Panc1 (cell line): ENCODE data around the gene ARFRP1. TPM values are rescaled to one million over a fixed set of nuclear protein-coding genes. Genes with fewer than 3 reads are reported as not detected.
A peak's percentile ranks its signal among the peaks of the same experiment; 100 is the strongest.

Experiments
- ATAC-seq: fragments of 200-7000 bp; cut with Tn5 transposase; 2 replicates; pipeline ENCODE4 v1.9.1; 2020; ENCODE audit warnings: mild to moderate bottlenecking, moderate library complexity
- BruUV-seq: library from RNA; stranded (reverse); fragments of 400-500 nt; replicated peaks from 2 replicates; lab custom pipeline; 2021; lab: Mats Ljungman, UMichigan
- CTCF ChIA-PET: fragments of 300-600 bp; sonication (Branson Sonifier 250); formaldehyde crosslinking; loops from one replicate; lab custom pipeline; 2022; ENCODE audit warnings: antibody characterized with exemption; lab: Charles Lee
- POLR2A ChIA-PET: fragments of 300-600 bp; sonication (Branson Sonifier 250); formaldehyde crosslinking; loops from one replicate; lab custom pipeline; 2022; ENCODE audit warnings: antibody characterized with exemption; lab: Charles Lee
- DNase-seq: peaks from one replicate; pipeline ENCODE4 v3.0.0-alpha.2; 2010; ENCODE audit warnings: low read depth, low spot score
- H3K27ac ChIP-seq: 2 replicates; pipeline ENCODE4 v1.5.1; 2011; ENCODE audit warnings: mild to moderate bottlenecking, low read length, inconsistent platforms
- H3K27me3 ChIP-seq: fragments of 200-500 bp; sonication (Bioruptor generic); 2 replicates; pipeline ENCODE4 v1.6.0; 2014; ENCODE audit warnings: low read length, inconsistent platforms; ENCODE audit not compliant: control insufficient read depth, insufficient read depth
- H3K36me3 ChIP-seq: fragments of 200-500 bp; sonication (Bioruptor generic); 2 replicates; pipeline ENCODE4 v1.5.1; 2014; ENCODE audit warnings: inconsistent platforms, mild to moderate bottlenecking, low read length, moderate library complexity; ENCODE audit not compliant: control insufficient read depth, insufficient read depth
- H3K4me1 ChIP-seq: 2 replicates; pipeline ENCODE4 v1.5.1; 2011; ENCODE audit warnings: inconsistent platforms, mild to moderate bottlenecking, low read length, moderate library complexity; ENCODE audit not compliant: control insufficient read depth, insufficient read depth
- H3K4me3 ChIP-seq, 2 experiments: 2 replicates each; pipeline ENCODE4 v1.5.1; 2011 to 2012; ENCODE audit warnings: low read depth in 2 of 2, low read length in 2 of 2, mild to moderate bottlenecking in 2 of 2, inconsistent platforms in 1 of 2, moderate library complexity in 1 of 2
- H3K9me3 ChIP-seq: fragments of 200-500 bp; sonication (Bioruptor generic); 2 replicates; pipeline ENCODE4 v1.5.1; 2014; ENCODE audit warnings: low read depth, mild to moderate bottlenecking, inconsistent platforms, low read length, moderate library complexity; ENCODE audit not compliant: control insufficient read depth, insufficient read depth
- CTCF ChIP-seq: fragments of 450-650 bp; IDR thresholded peaks from 2 replicates; pipeline ENCODE4 v1.5.1; 2017; ENCODE audit warnings: mild to moderate bottlenecking
- POLR2AphosphoS5 ChIP-seq: IDR thresholded peaks from 2 replicates; pipeline ENCODE4 v1.6.1; 2012; ENCODE audit warnings: mild to moderate bottlenecking, low read depth, low read length, moderate library complexity
- SIN3A ChIP-seq: IDR thresholded peaks from 2 replicates; pipeline ENCODE4 v1.6.1; 2012; ENCODE audit warnings: low read depth, mild to moderate bottlenecking, low read length, moderate library complexity, borderline replicate concordance; ENCODE audit not compliant: insufficient read depth
- TCF7L2 ChIP-seq: IDR thresholded peaks from 2 replicates; pipeline ENCODE4 v1.6.1; 2011; ENCODE audit warnings: mild to moderate bottlenecking, low read depth, low read length, inconsistent platforms
- in situ Hi-C: cut with HindIII; loops from 2 replicates; pipeline ENCODE4 v1.10.0; 2016; ENCODE audit warnings: low sequenced_read_pairs, low pct_unique_long_range_greater_than_20kb
- intact Hi-C: fragments of 100-400 bp; cut with micrococcal nuclease; formaldehyde crosslinking; loops from one replicate; pipeline ENCODE4 v1.10.0; 2022; ENCODE audit not compliant: unreplicated experiment
- total RNA-seq: library from RNA; stranded (reverse); gene quantifications from one replicate; pipeline ENCODE4 v1.2.1, GENCODE V29; 2021; ENCODE audit not compliant: unreplicated experiment
- TF ChIP-seq, protein P1 (sequence below), 2 experiments: IDR thresholded peaks; 2 replicates each; pipeline ENCODE4 v1.6.1; 2011 to 2012; ENCODE audit warnings: low read depth in 2 of 2, control low read depth in 1 of 2, low read length in 1 of 2, mild to moderate bottlenecking in 1 of 2, moderate library complexity in 1 of 2; ENCODE audit not compliant: insufficient read depth in 1 of 2

ARFRP1 gene
- total RNA-seq, 1 experiment from 2014 or later = 57.9 TPM

DNA sequence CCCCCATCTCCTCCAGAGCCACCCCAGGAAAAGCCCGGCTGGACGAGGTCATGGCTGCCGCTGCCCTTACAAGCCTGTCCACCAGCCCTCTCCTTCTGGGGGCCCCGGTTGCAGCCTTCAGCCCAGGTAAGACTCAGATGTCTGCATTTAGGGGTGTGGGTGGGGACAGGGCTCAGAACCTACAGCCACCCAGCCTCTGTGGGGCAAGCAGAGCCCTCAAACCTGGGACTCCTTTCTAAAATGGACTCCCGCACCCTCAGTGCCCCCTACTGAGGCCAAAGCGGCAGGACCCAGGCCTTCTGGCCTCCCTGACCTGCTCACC is 33.5 kb upstream of the ARFRP1 start:
- intact Hi-C loops (no loop called here), in situ Hi-C loops (no loop called here)
- no peak for ATAC-seq
- no peaks in the 10 kb centered on the region; the same call in 1 of the 2 replicates for H3K36me3 ChIP-seq
- peaks cover 31% of the 10 kb centered on the region for H3K4me1 ChIP-seq
- no TSS peak for BruUV-seq
- peak overlapping the region; percentile 77 for H3K27ac ChIP-seq
- no peaks in the 10 kb centered on the region for H3K27me3 ChIP-seq
- TF ChIP-seq POLR2AphosphoS5 = no peak
- no peak for TF ChIP-seq CTCF
- no peak for TF ChIP-seq TCF7L2
- TF ChIP-seq SIN3A = no peak
- TF ChIP-seq, protein P1, sequence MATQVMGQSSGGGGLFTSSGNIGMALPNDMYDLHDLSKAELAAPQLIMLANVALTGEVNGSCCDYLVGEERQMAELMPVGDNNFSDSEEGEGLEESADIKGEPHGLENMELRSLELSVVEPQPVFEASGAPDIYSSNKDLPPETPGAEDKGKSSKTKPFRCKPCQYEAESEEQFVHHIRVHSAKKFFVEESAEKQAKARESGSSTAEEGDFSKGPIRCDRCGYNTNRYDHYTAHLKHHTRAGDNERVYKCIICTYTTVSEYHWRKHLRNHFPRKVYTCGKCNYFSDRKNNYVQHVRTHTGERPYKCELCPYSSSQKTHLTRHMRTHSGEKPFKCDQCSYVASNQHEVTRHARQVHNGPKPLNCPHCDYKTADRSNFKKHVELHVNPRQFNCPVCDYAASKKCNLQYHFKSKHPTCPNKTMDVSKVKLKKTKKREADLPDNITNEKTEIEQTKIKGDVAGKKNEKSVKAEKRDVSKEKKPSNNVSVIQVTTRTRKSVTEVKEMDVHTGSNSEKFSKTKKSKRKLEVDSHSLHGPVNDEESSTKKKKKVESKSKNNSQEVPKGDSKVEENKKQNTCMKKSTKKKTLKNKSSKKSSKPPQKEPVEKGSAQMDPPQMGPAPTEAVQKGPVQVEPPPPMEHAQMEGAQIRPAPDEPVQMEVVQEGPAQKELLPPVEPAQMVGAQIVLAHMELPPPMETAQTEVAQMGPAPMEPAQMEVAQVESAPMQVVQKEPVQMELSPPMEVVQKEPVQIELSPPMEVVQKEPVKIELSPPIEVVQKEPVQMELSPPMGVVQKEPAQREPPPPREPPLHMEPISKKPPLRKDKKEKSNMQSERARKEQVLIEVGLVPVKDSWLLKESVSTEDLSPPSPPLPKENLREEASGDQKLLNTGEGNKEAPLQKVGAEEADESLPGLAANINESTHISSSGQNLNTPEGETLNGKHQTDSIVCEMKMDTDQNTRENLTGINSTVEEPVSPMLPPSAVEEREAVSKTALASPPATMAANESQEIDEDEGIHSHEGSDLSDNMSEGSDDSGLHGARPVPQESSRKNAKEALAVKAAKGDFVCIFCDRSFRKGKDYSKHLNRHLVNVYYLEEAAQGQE (IDR thresholded peaks at IDR 0.05; ENCODE audit: insufficient read depth in 1 of 2, low read depth in 2 of 2, low read length in 1 of 2) = no peak
- H3K4me3 ChIP-seq = peak overlapping the region; percentile 63 to 66
- ChIA-PET POLR2A (interaction anchor here (0.5 to 0.6 kb wide), 2 partner anchors 107 to 203 kb away, joined by 3 to 16 read pairs; no protein-coding TSS in a partner anchor), CTCF (interaction anchor here (0.6 kb wide), 1 partner anchor 32 kb away, joined by 3 read pairs; no protein-coding TSS in a partner anchor)
- no peak for DNase-seq
- H3K9me3 ChIP-seq = no peaks in the 10 kb centered on the region

- CTCF ChIA-PET = interaction anchor here (0.5 to 0.6 kb wide), 2 partner anchors 31 to 126 kb away, joined by 3 read pairs; no protein-coding TSS in a partner anchor
- in situ Hi-C loops (no loop called here), intact Hi-C loops (no loop called here)
- ATAC-seq = peak; percentile 50
- POLR2A ChIA-PET = interaction anchor here (0.5 to 0.6 kb wide), 4 partner anchors 15 to 203 kb away, joined by 3 to 16 read pairs (median 3); no protein-coding TSS in a partner anchor
- no peak for DNase-seq
- BruUV-seq = no TSS peak
- Histone ChIP-seq H3K27me3 (no peaks in the 10 kb centered on the region), H3K27ac (peak overlapping the region; percentile 77), H3K9me3 (no peaks in the 10 kb centered on the region), H3K4me3 (peak overlapping the region; percentile 63 to 66), H3K4me1 (peaks cover 36% of the 10 kb centered on the region), H3K36me3 (no peaks in the 10 kb centered on the region; the same call in 1 of the 2 replicates)
- TF ChIP-seq, protein P1 (IDR thresholded peaks at IDR 0.05; ENCODE audit: insufficient read depth in 1 of 2, low read depth in 2 of 2, low read length in 1 of 2) = no peak
- no peak for TF ChIP-seq TCF7L2
- TF ChIP-seq SIN3A = no peak
- no peak for TF ChIP-seq POLR2AphosphoS5
- no peak for TF ChIP-seq CTCF
These were observed 33.0 kb upstream of the ARFRP1 start for GRCh38 chr20:63740627-63741353.
